ENCODE results near the gene NDUFAF4.

NDUFAF4 gene

GRCh38 chr6:96876886-96877545 lies 20.7 kb downstream of the NDUFAF4 start:
- no peaks in the 10 kb centered on the region for H3K9me3 Mint-ChIP-seq
- H3K27me3 Mint-ChIP-seq (ENCODE audit: low read depth) = peaks cover 6% of the 10 kb centered on the region
- H3K27ac Mint-ChIP-seq = no peak overlapping the region
- no peaks in the 10 kb centered on the region for H3K36me3 Mint-ChIP-seq (ENCODE audit: low read depth)
- no peaks in the 10 kb centered on the region for H3K4me1 Mint-ChIP-seq
- TF ChIP-seq CTCF (IDR thresholded peaks at IDR 0.05; ENCODE audit: unreplicated experiment in 3 of 3) = no peak
- H3K4me3 Mint-ChIP-seq = no peak overlapping the region

- no peak for TF ChIP-seq CTCF (IDR thresholded peaks at IDR 0.05; ENCODE audit: unreplicated experiment in 3 of 3)
Measured at GRCh38 chr6:96872976-96873375, 24.7 kb downstream of the NDUFAF4 start.

DNA sequence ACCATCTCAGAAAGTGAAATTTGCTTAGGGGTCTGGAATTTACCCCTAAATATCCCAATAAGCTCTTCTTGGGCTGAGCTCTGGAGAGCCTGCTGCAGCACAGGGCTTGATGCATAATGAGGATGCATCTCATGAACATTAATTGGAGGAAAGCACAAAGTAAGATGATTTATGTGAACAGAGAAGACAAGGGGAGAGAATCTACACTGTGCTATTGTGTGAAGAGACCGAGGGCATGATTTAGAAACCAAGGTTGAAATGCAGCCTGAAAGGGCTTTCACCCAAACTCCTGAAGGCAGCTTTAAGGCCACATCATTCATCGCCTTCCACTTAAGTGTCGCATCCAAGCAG lies 32.7 kb downstream of the NDUFAF4 start:
- no peaks in the 10 kb centered on the region for H3K36me3 Mint-ChIP-seq (ENCODE audit: low read depth)
- H3K27ac Mint-ChIP-seq = peak overlapping the region; percentile 28 to 78 (median 46)
- H3K27me3 Mint-ChIP-seq (ENCODE audit: low read depth) = peaks cover 8% of the 10 kb centered on the region
- no peak overlapping the region for H3K4me3 Mint-ChIP-seq
- no peaks in the 10 kb centered on the region for H3K9me3 Mint-ChIP-seq
- no peak for TF ChIP-seq CTCF (IDR thresholded peaks at IDR 0.05; ENCODE audit: unreplicated experiment in 3 of 3)
- H3K4me1 Mint-ChIP-seq = peaks cover 20% of the 10 kb centered on the region

More at GRCh38 chr6:96872976-96873375, 24.7 kb downstream of the NDUFAF4 start:
- H3K36me3 Mint-ChIP-seq (ENCODE audit: low read depth) = no peaks in the 10 kb centered on the region
- no peak overlapping the region for H3K27ac Mint-ChIP-seq
- H3K27me3 Mint-ChIP-seq (ENCODE audit: low read depth) = peaks cover 7% of the 10 kb centered on the region
- H3K4me3 Mint-ChIP-seq = no peak overlapping the region
- H3K4me1 Mint-ChIP-seq = no peaks in the 10 kb centered on the region
- H3K9me3 Mint-ChIP-seq = no peaks in the 10 kb centered on the region

- Mint-ChIP-seq H3K36me3 (ENCODE audit: low read depth) (no peaks in the 10 kb centered on the region), H3K27ac (peak overlapping the region; percentile 28 to 78 (median 46)), H3K9me3 (no peaks in the 10 kb centered on the region), H3K4me1 (peaks cover 20% of the 10 kb centered on the region), H3K27me3 (ENCODE audit: low read depth) (peaks cover 8% of the 10 kb centered on the region), H3K4me3 (no peak overlapping the region)
- no peak for TF ChIP-seq CTCF (IDR thresholded peaks at IDR 0.05; ENCODE audit: unreplicated experiment in 3 of 3)
Measured at GRCh38 chr6:96864216-96865054, 33.3 kb downstream of the NDUFAF4 start.

DNA sequence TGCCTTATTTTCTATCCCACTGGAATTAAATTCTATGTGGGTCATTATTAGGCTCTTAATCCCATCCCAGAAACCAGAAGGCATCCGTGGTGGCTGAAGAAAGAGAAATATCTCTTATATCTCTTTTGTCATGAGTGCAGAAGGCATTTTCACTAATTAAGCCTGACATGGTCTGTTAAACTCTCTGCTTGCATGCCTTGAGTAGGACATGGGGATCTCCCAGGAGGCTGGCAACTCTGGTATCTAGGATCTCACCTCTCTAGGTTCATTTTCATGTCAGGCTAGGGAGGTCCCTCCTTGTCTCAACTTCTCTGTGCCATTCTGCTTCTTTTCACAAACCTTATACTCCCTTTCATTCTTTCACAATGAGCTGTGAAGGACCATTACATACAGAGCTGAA lies 35.1 kb downstream of the NDUFAF4 start:
- Mint-ChIP-seq H3K4me1 (peaks cover 26% of the 10 kb centered on the region), H3K27ac (peak overlapping the region; percentile 10 to 61 (median 38)), H3K9me3 (no peaks in the 10 kb centered on the region), H3K27me3 (ENCODE audit: low read depth) (peaks cover 2% of the 10 kb centered on the region), H3K4me3 (no peak overlapping the region), H3K36me3 (ENCODE audit: low read depth) (no peaks in the 10 kb centered on the region)
- no peak for TF ChIP-seq CTCF (IDR thresholded peaks at IDR 0.05; ENCODE audit: unreplicated experiment in 3 of 3)

Data from nephron (organoid).